Retina (tissue), 1 donor: ENCODE data around the gene TSGA10IP.

Source experiments
- DNase-seq: peaks from one replicate; pipeline ENCODE4 v3.0.0-alpha.2; 2016

The TSGA10IP gene

GRCh38 chr11:66008468-66009101, 63.3 kb downstream of the TSGA10IP start:
- DNase-seq, result no peak
